ENCODE measurements around the gene RBFOX2.

The RBFOX2 gene

GRCh38 chr22:35921044-35921443 lies 107.6 kb downstream of the RBFOX2 start:
- DNase-seq: no peak

- no peak for DNase-seq
These were observed 109.6 kb downstream of the RBFOX2 start for GRCh38 chr22:35919002-35919542.

GRCh38 chr22:35918456-35918855 lies 110.2 kb downstream of the RBFOX2 start:
- DNase-seq: no peak

GRCh38 chr22:35917651-35918050 lies 111.0 kb downstream of the RBFOX2 start:
- no peak for DNase-seq

- DNase-seq: no peak
These were observed 113.1 kb downstream of the RBFOX2 start for GRCh38 chr22:35915477-35916013.

- DNase-seq: peak; percentile 60
These were observed 113.8 kb downstream of the RBFOX2 start for GRCh38 chr22:35914665-35915476.

- DNase-seq: no peak
These were observed 114.3 kb downstream of the RBFOX2 start for GRCh38 chr22:35914357-35914664.

- DNase-seq: no peak
These were observed 114.7 kb downstream of the RBFOX2 start for GRCh38 chr22:35913925-35914324.

- DNase-seq: no peak
These were observed 116.0 kb downstream of the RBFOX2 start for GRCh38 chr22:35912658-35913057.

GRCh38 chr22:35911877-35912276 lies 116.7 kb downstream of the RBFOX2 start:
- no peak for DNase-seq

- no peak for DNase-seq
These were observed 117.7 kb downstream of the RBFOX2 start for GRCh38 chr22:35910926-35911325.

- DNase-seq: no peak
These were observed 118.4 kb downstream of the RBFOX2 start for GRCh38 chr22:35910003-35910769.

- DNase-seq: no peak
These were observed 122.7 kb downstream of the RBFOX2 start for GRCh38 chr22:35905894-35906293.

GRCh38 chr22:35904752-35905151 lies 123.9 kb downstream of the RBFOX2 start:
- DNase-seq: no peak

GRCh38 chr22:35904336-35904692 lies 124.3 kb downstream of the RBFOX2 start:
- no peak for DNase-seq

GRCh38 chr22:35903571-35904335 lies 124.9 kb downstream of the RBFOX2 start:
- no peak for DNase-seq

- no peak for DNase-seq
These were observed 128.0 kb downstream of the RBFOX2 start for GRCh38 chr22:35900483-35901168.

GRCh38 chr22:35899736-35900135 lies 128.9 kb downstream of the RBFOX2 start:
- no peak for DNase-seq

- DNase-seq: no peak
These were observed 132.4 kb downstream of the RBFOX2 start for GRCh38 chr22:35896111-35896705.

- peak; percentile 21 for DNase-seq
These were observed 133.5 kb downstream of the RBFOX2 start for GRCh38 chr22:35894937-35895708.

GRCh38 chr22:35894464-35894878 lies 134.2 kb downstream of the RBFOX2 start:
- no peak for DNase-seq
